NCI-H748 (cell line): Measurements from ENCODE around the gene ORC2.
"Not testable (repeated sequence)": the region's sequence is repeated elsewhere in the genome, so short reads cannot be mapped to it uniquely, and the experiment has no call there.

Experiments
- DNase-seq: peaks from one replicate; lab custom pipeline; 2025; ENCODE audit not compliant: unreplicated experiment; lab: John Stamatoyannopoulos, UW

ORC2 gene

DNA sequence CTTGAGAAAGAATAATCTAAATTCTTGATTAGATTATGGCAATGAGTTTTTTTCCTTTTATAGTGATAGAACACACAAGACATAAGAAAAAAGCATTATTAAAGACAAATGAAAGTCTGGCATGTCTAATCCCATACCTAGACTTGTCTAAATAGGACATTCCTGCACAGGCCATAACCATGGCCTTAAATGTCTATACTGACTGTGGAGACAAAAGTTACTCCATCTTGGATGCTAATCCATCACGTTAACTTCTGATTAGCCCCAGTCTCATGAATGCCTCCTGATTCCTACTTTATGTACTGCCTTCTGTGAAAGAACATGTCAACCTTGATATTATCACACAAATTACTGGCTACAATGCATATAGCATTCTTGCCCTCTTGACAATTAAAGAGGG is 23.6 kb downstream of the ORC2 start:
- no peak for DNase-seq

DNA sequence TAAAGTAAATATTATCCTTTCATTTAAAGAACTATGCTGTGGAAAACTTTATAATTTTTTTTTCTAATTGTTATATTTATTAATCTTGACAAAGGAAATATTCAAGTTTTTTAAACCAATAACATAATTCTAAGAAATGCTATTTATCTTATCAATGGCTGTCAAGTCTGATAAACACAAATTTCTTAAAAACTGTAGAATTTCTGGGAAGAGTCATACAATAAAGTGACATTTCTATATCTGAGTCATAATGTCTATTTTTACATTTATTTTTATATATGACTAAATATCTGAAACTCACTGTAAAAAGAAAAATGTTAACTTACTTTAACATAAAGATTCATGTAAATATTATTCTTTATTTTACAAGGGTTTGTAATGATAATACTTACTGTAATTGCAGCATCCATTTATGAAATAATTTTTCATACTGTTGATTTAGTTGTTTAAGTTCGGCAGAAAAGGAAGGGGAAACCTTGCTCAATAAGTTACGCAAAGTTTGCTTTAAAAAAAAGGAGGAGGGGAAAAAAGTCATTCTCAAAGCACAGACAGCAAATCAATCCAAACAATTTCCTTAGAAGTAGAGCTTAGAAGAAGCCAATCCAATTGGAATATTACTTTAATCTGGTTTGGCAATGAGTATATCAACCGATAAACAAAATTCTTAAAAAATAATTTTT is 32.4 kb downstream of the ORC2 start:
- no peak for DNase-seq

DNA sequence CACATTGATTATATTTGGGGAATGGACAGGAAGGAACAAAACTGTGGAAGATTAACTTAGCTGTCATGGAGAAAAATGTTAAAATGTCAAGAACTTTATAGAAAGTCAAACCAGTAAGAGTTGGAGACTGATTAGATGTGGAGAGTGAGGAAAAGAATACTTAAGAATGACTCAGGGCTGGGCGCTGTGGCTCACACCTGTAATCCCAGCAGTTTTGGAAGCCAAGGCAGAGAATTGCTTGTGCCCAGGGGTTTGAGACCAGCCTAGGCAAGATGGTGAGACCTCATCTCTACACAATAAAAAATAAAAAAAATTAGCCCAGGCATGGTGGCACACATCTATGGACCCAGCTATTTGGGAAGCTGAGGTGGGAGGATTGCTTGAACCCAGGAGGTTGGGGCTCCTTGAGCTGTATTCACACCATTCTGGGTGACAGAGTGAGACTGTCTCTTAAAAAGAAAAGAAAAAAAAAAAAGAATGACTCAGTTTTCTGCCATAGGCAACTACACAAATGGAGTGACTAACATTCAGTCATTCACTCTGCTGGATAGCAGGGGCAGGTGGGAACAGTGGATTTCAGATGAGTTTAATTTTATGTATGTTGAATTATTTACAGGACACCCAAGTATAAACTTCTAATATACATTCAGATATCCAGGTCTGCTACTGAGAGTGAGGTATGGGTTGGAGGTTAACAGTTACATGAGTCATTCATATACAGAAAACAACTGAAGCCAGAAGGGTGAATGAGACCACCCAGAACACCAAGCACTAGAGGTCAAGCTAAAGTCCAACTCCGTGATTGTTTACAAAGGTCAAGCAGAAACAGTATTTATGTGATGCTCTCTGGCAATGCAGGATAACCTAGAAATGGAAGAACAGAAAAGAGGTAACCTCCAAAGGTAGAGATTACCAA is 33.9 kb downstream of the ORC2 start:
- no peak for DNase-seq

- no peak for DNase-seq
These were observed 41.0 kb downstream of the ORC2 start for GRCh38 chr2:200922439-200922838.

DNA sequence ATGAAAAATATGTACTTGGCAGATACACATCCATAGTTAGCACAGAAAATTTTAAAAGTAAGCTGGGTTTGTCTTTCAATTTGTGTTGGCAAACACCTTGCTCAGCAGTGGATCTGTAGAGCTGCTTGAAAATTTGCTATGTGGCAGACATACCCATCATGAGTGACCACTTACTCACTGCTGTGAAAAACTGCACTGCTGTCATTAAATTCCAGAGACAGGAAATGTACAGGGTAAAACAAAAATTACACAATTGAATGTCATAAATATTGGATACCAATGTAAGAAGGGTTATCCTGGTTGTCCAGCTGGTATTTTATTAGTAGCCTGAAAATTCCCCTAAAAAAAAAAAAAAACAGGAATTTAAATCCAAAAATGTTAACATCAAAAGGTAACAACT is 49.8 kb downstream of the ORC2 start:
- DNase-seq, result no peak

DNA sequence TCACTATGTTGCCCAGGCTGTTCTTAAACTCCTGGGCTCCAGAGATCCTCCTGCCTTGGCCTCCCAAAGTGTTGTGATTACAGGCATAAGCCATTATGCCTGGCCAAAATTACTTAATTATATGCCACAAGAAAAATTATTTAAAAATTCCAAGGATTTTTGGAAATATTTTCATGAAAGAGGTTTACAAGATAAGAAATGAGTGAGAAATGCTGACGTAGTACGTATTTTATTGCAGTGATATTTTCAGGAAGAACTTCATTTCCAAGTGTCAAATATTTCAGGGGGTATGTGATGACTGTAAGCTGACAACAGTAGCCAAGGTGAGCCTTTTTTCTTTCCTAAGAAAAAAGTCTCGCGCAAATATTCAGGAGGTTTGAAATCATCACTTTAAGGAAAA is 53.5 kb downstream of the ORC2 start:
- no peak for DNase-seq

GRCh38 chr2:200905618-200906296 is 57.7 kb downstream of the ORC2 start:
- peak; percentile 69 for DNase-seq

- DNase-seq, result peak; percentile 88
These were observed 61.9 kb downstream of the ORC2 start for GRCh38 chr2:200901459-200902072.

DNA sequence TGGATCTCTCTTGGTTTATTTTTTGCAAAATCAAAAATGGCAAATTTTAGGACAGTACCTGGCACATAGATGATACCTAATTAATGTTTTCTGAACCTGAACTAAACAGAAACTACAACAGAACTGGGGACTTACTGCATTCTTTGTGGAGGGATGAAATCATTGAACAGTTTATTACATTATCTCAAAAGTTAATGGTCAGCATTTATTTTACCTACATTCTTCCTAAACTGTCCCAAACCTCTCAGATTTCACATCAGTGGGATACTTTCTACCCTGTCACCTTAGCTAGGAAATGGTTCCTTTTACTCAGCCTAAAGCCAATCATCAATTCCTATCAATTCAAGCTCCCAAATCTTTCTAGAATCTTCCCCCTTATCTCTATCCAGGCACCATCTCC is 64.0 kb downstream of the ORC2 start:
- DNase-seq, result no peak

DNA sequence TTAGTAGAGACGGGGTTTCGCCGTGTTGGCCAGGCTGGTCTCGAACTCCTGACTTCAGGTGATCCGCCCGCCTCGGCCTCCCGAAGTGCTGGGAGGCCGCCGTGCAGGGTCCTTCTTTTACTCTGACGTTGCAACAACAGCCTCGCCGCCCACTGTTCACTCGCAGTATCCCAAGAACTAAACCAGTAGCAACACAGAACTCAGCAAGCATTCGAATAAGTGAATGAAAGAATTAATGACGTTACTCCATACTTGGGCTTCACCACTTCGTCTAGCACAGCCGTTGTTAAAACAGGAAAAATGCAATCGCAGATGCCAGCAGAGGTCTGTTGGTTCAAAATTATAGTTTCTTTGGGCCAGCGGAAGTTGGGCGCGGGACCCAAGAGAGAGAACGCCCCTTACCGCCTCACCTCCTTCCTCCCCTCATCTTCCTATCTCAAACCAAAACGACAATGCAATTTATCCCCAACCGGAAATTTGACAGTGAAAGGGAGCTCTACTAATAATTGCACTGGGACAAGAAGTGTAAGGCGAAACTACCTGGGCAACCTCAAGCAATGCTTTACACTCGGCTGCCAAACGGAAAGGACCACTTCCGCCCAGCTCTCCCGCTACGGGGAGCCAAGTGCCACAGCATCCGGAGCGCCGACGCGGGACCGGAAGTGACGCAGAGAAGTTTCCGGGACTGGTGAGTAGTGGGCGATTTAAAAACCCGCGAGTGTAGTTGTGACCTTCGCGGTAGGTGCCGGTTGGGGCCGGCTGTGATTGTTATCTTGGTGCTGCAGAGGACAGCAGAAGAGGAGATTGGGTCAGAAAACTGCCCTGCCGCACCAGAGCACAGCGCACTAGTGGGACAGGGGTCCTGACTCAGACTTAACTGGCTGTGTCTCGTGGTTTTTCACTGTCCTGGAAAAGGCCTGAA is 74.5 kb downstream of the ORC2 start, which contains the start of the genes NIF3L1 and PPIL3:
TSS of gene NIF3L1 (plus strand) at position 668 of the 922 bp plus-strand sequence. CDS start 2,573 bp downstream, outside the sequence.
TSS of gene PPIL3 (minus strand) at position 374 of the 922 bp plus-strand sequence. CDS start 1,462 bp downstream, outside the sequence.
- DNase-seq, result peak; percentile 100

DNA sequence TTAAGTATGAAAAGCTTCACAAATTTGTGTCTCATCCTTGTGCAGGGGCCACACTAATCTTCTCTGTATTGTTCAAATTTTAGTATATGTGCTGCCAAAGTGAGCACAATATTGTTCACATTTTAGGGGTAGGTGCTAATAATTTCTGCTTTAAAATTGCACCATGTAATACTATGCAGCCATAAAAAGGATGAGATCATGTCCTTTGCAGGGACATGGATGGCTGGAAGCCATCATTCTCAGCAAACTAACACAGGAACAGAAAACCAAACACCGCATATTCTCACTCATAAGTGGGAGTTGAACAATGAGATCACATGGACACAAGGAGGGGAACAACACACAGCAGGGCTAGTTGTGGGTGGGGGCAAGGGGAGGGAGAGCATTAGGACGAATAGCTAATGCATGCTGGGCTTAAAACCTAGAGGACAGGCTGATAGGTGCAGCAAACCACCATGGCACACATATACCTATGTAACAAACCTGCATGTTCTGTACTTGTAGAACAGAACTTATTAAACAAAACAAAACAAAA is 81.7 kb downstream of the ORC2 start:
- not testable (repeated sequence) for DNase-seq

- no peak for DNase-seq
These were observed 85.1 kb downstream of the ORC2 start for GRCh38 chr2:200878289-200878880.

DNA sequence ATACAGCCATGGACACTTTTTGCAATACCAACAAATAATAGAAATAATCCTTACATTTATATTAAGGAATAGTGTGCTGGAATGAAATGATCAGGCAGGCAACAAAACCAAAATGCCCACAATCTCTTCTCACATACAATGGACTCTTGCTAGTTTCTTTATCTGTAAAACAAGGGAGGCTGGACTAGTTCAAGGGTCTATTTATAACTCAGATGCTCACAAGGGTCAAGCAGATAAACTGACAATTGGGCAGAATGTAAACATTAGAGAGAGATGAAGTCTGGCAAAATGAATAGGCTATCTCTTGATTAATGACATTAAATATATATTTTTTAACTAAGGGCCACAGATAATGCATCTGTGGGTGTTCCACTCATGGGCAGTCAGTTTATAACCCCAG is 86.0 kb downstream of the ORC2 start:
- no peak for DNase-seq

- DNase-seq, result no peak
These were observed 89.9 kb downstream of the ORC2 start for GRCh38 chr2:200873560-200873959.

GRCh38 chr2:200871151-200871550 is 92.3 kb downstream of the ORC2 start:
- no peak for DNase-seq

DNA sequence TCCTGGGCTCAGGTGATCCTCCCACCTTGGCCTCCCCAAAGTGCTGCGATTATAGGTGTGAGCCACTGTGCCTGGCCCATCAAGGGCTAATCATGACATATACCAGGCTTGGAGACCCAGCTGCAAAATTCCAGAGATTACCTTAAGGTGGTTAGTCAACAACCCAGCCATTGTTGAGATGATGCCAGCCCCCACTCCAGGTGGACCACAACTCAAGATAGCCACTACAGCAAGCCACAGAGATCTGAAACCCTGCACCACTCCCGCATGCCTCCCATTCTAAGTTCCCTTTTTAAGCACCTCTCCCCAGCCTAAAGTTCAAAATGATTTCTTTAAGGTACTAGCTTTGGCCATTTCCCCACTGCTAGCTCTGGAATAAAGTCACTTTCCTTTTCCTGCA is 94.4 kb downstream of the ORC2 start:
- DNase-seq, result no peak

DNA sequence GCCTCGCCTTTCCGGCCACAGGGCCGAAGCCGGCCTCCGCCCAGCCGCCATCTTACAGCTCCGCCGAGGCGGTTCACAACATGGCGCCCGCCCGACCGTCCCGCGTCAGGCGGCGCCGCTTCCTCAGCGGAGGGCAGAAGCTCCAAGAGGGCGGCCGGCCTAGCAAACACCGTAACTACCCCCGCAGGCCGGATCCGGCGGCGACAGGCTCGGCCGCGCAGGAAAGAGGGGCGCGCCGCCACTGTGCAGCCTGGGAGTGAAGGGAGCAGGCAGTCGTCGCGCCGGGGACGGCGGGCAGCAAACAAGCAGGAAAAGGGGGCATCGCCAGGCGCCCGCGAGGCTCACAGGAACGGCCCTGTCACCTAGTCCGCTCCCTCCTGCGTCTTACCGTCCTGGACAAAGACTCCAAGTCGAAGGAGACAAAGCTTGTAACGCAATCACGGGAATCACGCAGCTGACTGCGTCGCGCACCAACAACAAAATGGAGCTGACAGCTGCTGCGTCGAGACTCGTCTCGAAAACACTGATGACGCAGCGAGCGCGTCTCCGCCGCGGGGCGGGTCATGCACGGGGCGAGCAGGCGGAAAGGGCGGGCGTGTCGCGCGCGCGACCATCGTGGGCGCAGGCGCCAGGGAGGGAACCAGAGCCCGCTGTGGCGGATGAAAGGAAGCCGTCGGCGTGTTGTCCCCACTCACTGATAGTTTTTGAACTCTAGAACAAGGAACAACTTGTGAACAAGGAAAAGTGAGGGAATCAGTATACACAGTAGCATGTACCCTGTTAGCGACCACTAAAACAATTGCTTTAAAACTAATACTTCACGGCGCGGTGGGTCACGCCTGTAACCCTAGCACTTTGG is 99.1 kb downstream of the ORC2 start, which contains the start of gene CLK1:
TSS of gene CLK1 (minus strand) at position 483 of the 859 bp plus-strand sequence. CDS start 2,796 bp downstream, outside the sequence.
- DNase-seq, result peak; percentile 98

DNA sequence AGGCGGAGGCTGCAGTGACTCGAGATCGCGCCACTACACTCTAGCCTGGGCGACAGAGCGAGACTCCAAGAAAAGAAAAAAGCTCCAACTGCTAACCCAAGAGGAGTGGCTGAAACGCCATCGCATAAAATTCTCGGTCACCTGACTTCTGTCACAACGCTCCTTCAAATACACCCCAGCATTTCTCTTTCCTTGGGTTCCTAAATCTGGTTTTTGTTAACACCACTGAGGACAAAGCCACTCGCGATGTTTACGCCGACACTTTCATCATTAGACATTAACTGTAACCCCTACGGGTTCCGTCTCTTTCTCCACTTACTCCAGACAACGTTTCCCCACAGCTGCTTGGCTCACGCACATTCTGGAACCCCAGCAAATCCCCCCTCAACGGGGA is 99.7 kb downstream of the ORC2 start:
- DNase-seq, result peak; percentile 58
